GM21367 (cell line): ENCODE data around the gene CYB5D1.

Source experiments
- ATAC-seq: cut with Tn5 transposase; IDR thresholded peaks from one replicate; pipeline ENCODE4 v1.9.1; 2021; ENCODE audit not compliant: unreplicated experiment

The CYB5D1 gene

DNA sequence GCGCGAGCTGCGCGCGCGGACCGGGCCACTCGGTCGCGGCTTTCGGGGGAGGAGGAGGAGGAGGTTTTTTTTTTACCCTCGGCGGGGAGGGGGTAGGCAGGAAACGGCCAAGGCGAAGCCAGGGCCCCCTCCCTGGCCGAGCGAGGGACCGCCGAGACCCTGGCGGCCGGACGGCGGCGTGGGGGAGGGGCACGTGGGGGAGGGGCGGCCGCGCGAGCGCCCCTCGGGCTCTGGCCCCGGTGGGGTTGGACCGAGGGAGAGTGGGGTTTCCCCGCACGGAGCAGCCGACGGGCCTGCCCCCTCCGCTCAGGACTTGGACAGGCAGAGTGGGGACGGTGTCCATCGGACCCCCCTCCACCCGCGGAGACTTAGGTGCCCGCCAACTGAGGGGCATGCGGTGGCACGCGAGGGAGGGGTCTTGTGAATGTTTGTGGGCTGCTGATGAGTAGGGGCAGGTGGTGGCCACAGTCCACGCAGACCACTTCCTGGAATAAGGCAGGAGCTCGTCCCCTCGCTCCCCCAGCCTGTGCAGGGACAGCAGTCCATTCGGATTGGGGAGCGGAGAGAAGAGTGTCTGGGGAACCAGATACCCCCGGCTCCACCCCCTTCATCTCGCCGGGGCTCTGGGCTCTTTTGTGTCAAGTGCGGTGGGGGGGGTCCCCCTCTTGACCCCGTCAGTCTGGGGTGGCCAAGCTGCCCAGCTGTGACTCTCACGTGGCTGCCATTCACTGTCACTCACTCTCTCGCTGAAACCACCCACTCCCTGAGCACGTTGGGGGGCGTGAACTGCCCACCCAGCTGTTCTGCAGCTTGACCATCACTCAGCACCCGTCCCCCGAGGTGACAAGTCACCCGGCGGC is 27.8 kb downstream of the CYB5D1 start:
- no peak for ATAC-seq

DNA sequence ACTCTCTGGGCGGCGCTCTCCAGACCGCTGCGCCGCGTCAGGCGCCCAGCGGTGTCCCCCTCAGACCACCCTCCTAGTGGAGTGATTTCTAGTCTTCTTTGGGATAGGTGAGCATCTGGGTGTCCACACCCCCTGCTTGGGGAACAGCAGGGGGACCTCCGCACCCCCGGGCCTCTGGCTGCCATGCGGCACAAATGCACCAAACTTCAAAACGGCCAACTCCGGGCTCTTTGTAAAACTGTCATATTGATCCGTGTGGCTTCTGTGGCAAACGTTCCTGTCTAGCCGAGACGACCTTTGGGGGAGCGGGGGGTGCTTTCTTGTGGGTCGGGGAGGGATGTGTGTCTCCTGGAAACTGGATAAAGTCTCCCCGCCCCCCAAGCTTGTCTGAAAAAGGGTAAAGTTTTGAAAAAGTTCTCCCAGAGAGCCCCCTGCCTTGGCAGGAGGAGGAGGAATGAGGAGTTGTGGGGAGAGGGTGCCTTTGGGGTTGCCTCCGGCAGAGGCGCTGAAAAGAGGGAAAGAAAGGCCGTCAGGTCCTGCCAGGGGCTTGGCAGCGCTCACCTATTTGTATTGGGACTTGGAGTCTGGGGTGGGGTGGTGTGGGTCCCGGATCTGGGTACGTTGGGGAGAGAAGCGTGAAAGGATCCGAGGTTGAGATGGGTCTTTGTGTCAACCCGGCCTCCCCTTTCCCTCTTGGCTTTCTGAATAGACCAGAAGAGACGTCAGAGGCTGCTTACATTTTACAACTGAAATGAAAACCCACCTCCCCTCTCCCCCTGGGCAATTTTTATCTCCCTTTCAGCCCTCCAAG is 28.6 kb downstream of the CYB5D1 start:
- no peak for ATAC-seq

DNA sequence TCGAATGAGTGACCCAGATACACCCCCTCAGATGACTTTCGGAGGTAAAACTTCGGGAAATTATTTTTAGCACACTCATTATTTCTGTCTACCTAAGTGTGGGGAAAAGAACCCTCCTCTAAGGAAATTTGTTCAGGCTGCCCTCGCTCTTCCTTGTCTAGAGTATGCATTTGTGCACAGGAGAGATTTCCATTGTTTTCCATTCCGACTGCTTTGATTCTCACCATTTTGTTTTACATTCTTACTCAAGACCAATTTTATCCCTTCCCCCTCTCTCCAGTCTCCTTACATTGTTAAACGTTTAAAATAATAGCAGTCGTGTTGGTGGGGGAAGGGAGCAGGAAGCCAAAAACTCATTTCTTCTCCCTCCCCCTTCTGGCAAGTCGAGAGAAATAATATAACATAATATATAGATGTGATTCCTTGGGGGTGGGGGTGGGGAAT is 29.3 kb downstream of the CYB5D1 start:
- ATAC-seq, result no peak

DNA sequence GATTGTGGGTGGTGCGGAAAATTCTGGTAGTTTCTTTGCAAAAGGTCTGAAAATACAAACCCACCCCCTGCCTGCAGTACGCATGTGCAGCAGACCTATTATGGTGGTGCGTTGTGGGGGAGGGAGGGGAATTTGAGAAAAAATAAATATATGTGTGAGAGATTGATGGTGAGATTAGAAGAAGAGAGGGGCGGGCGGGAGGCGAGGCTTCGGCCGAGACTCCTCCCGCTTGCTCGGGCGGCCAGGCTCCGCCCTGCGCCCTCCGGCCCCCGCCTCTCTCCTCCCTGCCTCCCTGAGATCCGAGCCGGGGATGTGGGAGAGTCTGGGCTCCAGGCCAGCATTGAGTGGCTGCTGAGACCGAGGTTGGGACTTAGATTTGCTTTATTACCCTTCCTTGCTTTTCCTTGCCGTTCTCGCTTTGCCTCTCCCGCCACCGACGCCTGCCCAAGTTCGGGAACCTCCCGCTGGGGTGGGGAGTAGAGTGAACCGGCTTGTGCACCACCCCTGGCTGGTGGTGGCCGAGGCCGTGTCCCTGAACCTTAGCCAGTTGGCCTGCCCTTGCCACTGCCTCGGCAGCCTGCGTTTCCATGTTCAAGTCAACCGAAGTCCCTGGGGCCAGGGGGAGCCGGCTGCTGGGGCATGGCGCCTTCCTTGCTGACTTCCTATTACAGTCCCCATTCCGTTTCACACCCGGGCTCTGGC is 29.8 kb downstream of the CYB5D1 start:
- no peak for ATAC-seq

DNA sequence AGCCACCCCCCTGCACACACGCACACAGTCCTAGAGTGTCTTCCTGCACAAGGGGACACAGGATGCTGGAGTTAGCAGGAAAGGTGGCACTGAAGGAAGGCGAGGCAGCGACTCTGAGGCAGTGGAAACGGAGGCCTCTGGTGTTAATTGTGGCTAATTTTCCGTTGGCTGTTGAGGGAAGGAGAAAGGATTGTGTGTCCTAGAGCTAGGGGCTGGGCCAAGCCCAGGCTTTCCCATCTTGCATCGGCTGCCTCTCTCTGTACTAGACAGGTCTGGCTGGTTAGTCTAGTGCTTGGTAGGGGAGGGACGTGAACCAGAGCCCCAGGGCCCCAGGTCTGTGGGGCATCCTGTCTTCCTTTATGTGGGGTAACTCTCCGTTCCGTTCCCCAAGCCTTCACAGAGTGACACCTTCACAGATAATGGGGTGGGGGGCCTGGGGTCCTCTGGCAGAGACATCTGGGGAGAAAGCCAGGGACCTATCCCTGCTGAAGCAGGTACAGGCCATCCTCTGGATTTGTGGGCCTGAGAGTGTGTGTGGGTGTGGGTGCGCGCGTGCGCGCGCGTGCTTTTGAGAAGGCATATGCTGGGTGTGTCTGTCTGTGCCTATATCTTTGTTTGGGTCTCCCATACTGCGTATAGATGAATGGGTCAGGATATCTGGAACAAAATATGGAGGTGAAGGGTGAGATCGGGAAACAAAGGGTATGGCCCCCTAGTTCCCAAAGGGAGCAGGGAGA is 30.5 kb downstream of the CYB5D1 start, which contains the start of gene CHD3:
Gene CHD3, plus strand, starts transcription at position 606 of the 737 bp plus-strand sequence. CDS start 212 bp downstream, outside the sequence.
- ATAC-seq, result no peak

DNA sequence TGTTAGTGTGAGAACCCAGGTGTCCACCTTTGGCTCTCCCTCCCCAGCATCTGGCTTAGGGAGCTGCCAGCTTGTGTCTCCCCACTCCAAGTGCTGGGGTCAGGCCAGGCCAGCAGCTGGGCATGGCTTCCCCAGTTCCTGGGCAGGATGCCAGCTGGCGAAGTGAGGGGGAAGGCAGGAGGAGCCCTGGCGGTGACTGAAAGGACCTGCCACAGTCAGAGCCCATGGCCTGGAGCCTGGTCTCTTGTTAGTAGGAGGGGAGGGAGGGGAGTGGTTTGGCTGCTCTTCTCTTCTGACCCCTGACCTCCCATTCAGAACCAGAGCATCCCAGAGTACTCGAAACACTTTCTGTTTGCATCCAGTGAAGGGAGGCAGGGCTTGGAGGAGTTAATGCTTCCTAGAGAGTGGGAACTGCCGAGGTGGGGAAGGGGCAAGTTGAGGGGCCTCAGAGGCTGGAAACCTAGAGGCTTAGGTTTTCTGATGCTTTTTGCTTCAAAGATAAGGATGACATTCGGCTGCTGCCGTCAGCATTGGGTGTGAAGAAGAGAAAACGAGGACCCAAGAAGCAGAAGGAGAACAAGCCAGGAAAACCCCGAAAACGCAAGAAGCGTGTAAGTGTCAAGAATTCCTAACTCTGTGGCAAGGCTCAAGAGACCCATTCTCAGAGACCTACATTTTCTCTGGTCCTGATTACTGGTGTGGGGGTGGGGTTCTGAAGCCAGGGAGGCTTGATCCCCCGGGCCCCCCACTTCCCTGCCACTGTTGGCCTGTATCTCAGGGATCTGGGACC is 31.6 kb downstream of the CYB5D1 start:
- no peak for ATAC-seq

DNA sequence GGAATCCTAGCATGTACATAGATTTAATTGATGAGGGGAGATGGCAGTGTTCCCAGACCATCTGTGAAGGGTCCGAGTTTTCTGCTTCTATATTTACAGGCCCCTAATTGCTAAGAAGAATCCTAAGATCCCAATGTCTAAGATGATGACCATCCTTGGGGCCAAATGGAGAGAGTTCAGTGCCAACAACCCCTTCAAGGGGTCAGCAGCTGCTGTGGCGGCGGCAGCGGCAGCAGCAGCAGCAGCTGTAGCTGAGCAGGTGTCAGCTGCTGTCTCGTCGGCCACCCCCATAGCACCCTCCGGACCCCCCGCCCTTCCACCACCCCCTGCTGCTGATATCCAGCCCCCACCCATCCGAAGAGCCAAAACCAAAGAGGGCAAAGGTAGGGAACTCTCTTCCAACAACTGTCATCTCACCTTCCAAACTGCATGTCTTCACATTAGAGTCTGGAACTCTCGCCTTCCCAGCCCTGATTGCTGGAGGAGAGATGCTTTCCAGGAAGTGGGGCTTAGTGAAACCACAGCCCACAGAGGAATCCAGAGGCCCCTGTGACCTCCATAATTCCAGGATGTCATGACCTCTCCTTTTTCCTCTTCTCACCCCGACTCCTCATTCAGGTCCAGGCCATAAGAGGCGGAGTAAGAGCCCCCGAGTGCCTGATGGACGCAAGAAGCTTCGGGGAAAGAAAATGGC is 35.5 kb downstream of the CYB5D1 start:
- ATAC-seq, result no peak

DNA sequence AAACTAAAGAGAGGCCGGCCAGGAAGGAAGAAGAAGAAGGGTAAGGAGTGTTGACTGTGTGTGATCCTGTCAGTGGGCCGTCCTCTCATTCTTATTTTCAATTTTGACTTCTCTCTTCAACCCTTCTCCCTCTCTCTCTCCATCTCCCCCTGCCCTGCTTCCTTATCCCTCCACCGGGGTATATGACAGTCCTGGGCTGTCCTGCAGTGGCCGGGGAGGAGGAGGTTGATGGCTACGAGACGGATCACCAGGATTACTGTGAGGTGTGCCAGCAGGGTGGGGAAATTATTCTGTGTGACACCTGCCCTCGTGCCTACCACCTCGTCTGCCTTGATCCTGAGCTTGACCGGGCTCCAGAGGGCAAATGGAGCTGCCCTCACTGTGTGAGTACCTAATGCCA is 36.4 kb downstream of the CYB5D1 start:
- ATAC-seq, result no peak

DNA sequence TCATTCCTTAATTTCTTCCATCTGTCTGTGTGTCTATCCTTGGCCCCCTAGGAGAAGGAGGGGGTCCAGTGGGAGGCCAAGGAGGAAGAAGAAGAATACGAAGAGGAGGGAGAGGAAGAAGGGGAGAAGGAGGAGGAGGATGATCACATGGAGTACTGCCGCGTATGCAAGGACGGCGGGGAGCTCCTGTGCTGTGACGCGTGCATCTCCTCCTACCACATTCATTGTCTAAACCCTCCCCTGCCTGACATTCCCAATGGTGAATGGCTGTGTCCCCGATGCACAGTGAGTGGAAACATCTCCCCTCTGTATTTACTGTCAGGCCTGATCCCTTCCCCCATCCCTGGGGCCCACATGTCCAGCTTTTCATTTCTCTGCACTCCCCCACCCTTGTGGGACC is 37.1 kb downstream of the CYB5D1 start:
- no peak for ATAC-seq

DNA sequence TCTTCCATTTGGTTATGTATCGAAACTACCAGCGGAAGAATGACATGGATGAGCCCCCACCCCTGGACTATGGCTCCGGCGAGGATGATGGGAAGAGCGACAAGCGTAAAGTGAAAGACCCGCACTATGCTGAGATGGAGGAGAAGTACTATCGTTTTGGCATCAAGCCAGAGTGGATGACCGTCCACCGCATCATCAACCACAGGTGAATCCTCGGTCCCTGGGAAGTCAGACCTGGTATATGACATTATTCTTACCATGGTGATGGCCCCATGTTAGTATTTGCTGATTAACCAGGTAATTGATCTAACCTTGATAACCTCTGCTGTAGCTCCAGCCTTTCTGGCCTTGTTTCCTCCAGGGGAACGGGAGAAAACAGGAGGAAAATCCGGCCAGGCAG is 39.3 kb downstream of the CYB5D1 start:
- no peak for ATAC-seq

DNA sequence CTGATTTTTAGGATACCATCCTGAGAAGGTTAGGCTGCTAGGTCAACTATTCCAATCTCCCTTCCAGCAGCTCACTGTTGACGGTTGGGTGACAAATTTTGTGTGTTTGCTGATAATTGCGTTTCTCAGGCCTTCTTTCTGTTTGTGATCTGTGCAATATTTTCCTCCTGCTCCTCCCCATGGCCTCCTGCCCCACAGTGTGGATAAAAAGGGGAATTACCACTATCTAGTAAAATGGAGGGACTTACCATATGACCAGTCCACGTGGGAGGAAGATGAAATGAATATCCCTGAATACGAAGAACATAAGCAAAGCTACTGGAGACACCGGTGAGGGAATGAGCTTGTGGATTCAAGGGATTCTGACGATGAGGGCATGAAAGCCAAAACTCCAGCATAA is 40.0 kb downstream of the CYB5D1 start:
- ATAC-seq, result no peak

DNA sequence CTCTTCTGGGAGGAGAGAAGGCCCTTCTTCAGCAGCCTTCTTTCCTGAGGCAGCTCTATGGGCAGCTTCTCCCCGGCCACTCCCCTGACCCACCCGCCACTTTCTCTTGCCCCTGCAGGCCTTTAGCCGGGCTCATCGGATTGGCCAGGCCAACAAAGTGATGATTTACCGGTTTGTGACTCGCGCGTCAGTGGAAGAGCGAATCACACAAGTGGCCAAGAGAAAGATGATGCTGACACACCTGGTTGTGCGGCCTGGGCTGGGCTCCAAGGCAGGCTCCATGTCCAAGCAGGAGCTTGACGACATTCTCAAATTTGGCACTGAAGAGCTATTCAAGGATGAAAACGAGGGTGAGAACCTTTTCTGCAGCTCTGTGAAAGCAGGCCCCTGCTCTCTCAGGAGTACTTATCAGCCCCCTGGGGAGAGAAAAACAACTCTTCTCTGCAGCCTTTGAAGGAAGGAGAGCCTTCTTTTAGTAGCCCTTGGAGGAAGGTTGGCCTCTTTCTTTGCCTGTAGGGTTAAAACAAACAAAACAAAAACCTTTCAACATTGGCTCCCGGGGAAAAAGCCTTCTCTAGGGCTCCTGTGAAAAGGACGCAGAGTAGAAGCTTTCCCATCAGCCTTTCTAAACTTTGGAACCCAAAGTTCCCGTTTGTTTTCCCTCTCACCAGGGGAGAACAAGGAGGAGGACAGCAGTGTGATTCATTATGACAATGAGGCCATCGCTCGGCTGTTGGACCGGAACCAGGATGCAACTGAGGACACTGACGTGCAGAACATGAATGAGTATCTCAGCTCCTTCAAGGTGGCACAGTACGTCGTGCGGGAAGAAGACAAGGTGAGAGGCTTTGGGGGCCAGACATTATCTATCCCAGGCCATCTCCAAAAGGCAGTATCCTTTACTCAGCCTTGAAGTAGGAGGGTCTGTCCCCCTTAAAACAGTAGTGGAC is 45.6 kb downstream of the CYB5D1 start:
- ATAC-seq, result no peak

DNA sequence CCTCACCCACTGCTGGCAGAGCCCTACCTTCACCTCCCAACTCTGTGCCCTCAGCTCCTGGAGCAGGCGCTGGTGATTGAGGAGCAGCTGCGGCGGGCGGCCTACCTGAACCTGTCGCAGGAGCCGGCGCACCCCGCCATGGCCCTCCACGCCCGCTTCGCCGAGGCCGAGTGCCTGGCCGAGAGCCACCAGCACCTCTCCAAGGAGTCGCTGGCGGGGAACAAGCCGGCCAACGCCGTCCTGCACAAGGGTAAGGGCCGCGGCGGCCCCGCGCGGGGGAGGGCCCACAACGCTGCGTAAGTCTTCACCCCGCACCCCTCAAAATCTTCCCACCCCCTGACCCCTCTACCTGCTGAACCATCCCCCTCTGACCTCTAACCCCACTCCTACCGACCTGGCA is 51.3 kb downstream of the CYB5D1 start:
- ATAC-seq, result no peak

DNA sequence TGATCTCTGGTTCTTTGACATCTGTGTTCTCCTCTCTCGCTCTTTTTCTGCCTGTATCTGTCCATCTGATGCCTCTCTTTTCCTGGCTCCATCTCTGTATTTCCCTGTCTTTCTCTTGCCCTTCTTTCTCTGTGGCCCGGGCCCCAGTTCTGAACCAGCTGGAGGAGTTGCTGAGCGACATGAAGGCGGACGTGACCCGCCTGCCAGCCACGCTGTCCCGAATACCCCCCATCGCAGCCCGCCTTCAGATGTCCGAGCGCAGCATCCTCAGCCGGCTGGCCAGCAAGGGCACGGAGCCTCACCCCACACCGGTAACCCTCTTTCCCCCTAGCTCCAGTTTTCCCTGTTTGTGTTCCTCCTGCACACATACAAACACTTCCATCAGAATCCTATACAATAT is 52.5 kb downstream of the CYB5D1 start:
- ATAC-seq, result no peak

DNA sequence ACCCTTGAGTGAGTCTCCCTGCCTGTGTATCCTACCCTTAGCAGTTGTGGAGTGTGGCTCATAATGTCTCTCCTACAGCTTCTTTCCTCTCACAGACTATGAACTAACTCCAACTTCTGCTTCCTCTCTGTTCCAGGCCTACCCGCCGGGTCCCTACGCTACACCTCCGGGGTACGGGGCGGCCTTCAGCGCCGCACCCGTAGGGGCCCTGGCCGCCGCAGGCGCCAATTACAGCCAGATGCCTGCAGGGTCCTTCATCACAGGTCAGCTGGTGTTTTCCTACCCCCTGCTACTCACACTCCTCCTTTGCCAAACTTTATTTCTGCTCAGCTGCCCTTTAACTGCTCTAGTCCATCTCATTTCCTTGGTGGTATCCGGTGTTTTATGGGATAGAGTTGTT is 52.9 kb downstream of the CYB5D1 start:
- ATAC-seq, result no peak

DNA sequence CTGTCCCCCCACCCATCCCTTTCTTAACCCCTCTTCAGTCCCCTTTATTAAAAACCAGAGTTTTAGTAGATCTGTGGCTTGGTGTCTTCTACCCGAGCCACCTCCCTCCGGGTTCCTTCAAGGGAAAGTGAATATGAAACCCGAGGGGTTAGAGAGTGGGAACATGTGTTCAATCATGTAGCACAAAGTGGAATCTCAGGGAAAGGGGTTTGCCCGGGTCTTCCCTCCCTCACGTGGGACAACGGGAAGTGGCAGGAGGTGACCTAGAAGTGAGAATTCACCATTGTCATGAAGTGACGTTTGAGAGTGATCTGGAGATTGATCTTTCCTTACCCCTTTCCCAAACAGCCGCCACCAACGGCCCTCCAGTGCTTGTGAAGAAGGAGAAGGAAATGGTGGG is 53.3 kb downstream of the CYB5D1 start:
- ATAC-seq, result no peak
